GM21390 (cell line): ENCODE measurements around the gene NPHP1.
"Not testable (repeated sequence)": the region's sequence is repeated elsewhere in the genome, so short reads cannot be mapped to it uniquely, and the experiment has no call there.

ENCODE experiments used
- ATAC-seq: cut with Tn5 transposase; IDR thresholded peaks from one replicate; pipeline ENCODE4 v1.9.1; 2021; ENCODE audit not compliant: unreplicated experiment

Gene NPHP1

DNA sequence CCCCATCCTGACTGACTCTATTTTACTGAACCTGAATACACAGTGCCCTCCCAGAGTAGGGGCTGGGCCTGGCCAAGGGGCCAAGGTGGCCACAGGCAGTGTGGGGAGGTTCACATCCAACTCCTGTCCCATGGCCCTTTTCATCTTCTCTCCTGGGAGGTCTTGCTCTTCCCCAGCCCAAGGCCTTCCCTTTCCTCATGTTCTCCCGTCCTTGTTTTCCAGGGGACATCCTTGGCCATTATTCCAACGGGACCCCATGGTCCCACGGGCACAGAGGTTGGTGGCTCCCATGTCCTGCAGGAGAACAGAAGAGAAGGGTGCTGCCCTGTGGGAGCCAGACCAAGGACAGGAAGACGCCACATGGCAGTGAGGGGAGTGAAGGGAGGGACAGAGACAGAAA is 99.6 kb downstream of the NPHP1 start:
- no peak for ATAC-seq

DNA sequence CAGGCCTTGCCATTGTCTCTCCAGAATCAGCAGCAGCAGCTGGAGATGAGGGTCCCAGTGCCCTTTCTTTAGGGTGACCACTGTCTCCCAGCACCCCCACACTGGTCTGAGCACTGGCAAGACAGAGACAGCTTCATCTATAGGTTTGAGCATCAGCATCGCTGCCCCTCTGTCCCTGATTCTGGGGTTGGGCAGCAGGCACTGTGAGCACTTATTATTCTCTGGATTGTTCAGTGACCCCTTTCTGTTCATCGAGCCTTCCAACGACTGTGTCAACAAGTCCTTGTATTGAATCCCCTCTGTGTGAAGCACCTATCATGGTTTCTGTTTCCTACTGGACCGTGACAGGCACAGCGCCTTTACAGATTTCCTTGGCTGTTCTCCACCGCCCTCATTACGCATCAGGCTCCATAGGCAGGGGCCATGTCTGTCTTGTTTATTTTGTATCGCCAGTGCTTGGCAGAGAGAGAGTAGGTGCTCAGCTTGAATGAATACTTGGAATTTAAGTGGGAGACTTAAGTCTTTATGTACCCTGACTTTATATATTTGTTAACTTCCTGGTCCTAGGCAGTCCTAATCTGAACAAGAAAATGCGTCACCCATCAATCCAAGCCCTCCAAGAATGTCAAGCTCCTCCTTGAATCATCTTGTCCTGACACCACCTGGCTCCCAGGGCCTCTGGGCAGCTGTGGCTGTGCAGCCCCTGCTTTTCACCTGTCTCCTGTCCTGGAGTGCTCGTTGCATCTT is 100.6 kb downstream of the NPHP1 start:
- no peak for ATAC-seq

DNA sequence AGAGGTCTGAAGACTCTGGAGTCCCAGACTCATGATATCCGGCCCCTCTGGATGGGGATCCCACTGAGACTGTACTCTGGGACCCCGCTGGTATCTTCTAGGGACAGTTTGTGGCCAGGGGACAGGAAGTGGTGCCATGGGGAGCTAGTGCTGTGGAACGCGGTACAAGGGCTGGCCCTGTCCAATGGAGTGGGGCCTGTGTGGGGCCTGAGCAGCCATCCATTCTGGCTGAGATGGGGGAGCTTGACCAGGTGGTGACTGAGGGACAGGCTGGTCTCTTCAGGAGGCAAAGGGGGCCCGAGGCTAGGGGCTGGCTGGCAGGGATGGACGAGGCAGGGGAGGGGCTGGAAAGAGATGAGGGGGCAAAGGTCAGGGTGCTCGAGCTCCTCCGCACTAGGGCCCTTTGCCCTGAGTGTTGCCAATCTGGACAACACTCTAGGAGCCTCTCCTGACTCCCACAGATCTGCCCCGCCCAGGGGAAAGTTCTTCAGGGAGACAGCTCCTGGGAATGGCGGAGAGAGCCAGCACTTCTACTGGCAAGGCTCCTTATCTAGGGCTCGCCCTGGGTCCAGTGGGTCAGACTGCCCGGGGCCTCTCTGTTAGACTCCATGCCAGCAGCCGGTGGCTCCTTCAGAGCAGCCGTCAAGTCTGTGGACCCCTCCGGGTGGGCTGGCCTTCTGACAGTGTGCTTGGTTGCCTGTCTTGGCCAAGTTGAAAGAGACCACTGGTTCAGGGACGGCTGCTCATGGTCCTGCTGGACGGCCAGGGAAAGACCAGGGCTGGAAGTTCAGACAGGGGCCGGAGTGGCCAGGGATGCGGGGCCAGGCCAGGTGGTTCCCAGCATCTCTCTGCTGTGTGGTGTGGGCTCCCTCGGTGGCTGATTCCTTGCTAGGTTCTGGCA is 101.5 kb downstream of the NPHP1 start:
- no peak for ATAC-seq

DNA sequence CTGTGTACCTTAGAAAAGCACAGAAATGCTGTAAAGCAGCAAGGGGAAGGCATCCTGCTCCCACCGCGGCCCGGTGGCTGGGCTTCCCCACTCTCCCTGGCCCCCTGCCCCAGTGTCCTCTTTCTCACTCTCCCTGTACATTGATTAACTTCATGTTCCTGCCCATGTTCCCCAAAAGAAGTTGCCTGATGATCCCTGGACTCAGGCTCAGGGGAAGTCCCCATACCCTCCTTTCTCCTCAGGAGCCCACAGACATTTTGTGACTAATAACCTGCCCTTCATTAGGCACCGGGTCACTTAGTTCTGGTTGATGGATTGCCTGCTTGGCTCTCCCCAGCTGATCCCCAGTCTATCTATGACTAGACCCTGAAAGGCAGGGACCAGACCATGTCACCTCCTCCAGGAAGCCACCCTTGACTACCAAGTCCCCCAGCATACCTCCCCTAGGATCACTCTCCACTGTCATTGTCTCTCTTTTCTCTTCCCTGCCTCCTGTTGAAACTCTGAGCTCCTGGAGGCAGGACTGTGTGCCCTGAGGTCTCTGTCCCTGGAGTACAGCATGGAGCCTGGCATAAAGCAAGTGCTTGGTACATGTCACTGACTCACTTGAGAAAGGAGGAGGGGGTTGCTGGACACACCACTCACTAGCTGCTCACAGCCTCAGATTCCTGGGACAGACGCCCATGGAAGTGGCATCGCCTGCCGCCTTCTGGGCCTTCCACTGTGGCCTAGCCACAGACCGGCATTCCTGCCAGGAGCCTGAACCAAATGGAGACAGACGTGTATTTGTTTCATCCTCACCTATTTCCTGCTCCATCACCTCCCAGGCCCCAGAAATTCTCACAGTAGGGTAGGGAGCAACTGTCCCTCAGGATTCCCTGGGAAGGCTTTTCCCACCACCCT is 102.7 kb downstream of the NPHP1 start:
- ATAC-seq: no peak

DNA sequence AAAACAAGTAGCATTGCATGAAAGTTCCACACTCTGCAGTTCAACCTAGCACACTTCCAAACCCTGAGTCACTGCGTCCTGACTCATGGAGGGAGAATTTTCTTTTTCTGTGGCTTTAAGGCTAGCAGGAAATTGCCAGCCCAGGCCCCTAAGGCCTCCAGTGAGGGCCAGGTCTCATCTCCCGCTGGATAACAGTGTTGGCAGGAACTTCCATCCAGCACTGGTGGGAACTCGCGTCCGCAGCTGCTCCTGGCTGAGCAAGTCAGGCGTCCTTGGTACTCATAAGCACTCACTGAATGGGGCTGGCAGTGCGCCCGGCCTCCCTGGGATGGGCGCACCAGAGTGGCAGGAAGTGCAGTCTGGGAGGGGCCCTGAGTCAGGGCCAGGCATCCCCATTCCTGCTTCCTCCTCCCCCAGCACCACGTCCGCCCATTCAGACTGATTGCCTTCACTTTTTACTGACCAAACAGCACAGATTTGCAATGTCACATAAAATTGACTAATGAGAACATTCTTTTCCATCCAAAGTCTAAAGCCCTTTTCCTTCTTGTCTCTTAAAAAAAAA is 103.5 kb downstream of the NPHP1 start:
- ATAC-seq: peak; percentile 67

DNA sequence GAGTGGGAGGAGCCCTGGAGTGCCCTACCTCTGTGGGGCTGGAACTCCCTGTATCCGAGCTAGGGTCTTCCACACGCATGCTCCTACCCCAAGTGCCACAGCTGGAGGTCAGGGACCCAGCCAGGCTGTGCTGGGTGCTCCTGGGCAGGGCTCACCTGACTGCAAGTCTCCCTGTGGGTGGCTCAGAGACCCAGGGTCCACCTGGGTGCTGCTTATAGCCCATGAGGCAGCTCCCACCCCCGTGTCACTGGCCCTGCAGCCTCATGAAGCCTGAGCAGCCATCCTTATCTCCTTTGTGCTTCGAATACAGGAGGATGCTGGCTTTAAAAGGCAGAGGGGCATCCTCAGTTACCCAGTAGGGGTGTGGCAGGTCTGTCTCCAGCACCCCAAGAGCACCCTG is 103.9 kb downstream of the NPHP1 start:
- ATAC-seq: not testable (repeated sequence)

DNA sequence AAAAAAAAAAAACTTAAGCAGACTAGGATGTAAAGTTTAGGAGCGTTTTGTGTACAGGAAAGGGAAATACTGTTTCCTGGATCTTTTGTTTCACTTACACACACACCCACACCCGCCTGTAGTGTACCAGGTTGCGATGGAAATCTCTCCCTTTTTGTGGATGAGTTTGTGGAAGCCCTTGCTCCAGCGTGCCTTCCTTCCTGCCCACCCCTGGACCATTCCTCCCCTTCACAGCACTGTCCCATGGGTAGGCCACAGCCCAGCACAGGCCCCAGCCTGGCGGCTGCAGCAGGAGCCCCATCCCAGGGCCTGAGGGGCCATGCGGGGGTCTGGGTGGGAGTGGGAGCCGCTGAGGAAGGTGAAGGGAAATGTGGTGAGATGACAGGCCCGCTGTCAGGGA is 104.3 kb downstream of the NPHP1 start:
- no peak for ATAC-seq

DNA sequence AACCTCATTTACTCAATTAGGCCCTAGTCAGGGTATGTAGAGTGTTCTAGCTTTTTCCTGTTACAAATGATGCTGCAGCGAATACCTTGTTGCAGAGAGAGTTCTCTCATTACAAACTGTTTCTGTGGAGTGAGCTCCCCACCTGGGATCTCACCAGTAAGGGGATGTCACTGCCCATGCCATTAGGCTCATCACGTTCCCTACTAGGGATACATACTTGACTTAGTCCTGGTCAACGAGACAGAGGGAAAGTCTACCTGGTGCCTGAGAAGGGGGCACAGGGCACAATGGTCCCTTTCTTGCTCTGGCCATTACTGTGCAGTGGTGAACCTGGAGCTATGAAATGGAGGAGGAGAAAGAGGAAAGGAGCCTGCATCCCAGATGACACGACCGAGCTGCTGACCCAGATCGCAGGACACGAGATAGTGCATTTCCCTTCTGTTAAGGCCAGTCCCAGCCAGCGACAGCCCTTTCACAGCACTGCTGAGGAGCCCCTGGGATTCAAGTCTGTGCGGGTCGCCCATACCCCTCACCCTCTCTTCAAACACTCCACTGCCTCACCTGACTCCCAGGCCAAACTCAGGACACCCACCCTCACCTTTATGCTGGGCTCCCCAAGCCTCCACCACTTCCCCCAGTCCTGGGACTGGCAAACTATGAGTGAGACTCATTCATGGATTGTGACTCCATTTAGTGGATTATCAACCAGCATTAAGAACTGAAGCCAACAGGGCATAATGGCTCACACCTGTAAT is 105.2 kb downstream of the NPHP1 start:
- ATAC-seq: no peak

DNA sequence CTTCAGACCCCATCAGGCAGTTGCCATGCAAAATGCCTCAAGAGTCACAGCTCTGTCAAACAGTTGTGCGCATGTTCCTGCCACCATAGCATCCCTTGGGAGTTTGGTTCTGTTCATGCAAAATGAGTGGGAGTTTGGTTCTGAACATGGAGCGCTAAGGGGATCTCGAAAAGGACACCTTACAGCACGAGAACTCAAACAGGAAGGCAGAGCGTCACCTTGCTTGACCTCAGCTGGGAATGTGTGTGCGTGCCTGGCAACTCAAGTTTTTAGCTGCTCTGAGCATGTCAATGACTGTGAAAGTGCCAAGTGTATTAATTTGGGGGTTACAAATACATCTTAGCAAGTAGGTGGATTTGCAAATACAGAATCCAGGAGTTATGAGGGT is 105.8 kb downstream of the NPHP1 start:
- ATAC-seq: no peak

DNA sequence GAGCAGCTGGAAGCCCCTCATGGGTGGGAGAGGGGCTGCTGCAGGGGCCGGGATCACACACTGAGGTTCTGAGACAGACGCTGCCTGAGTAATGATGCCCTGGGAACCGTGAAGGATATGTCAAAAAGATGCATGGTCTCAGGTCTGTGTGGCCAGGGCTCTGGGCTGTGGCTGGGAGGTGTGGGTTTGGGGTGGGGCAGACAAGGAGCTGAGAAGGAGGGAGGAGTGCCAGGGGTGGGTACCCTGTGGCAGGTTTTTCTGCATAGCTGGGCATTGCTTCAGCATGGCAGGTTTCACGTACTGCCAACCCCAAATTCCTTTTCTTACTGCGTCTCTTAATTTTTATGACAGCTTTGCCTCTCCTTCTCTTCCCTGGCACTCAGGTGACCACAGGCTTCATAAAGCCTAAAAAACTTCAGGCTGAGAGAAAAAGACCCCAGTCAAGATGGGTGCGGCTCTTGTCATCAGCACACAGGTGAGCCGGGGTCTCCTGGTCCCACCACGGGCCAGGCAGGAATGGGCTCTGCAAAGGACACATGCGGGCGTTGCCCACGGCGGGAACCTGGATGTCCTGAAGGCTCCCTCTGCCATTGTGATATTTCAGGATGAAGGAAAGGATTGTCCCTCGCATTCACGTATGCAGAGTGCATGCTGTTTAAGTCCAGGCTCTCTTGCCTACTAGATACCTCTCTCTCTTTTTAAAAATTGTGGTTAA is 107.2 kb downstream of the NPHP1 start:
- ATAC-seq: no peak

DNA sequence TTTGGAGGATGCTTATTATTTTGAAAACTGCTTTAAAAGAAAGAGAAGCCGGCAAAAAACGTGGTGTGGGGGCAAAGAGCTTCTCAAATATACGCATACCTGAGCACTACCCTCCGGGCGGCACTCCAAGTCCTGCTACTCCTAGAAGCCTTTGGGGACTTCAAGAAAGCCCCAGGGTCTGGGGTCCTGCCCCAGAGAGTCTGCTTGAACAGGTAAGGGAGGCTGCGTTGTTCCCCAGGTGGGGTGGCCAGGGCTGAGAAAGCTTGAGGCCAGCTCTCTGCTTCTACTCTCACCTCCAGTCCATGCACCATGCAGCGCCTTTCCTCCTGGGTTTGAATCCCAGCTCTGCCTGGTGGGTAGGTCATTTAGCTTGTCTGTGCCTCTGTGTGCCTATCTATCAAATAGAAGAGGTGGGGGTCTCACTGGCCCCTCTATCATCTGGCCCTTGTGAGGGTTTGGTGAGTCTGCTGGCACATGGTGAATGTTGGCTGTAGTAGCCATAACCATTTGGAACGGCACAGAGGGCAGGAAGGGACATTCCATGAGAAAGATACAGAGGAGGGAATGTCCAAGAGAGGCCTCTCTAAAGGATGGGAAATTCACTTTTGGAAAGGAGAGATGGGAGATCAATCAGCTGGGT is 108.7 kb downstream of the NPHP1 start:
- ATAC-seq: no peak

DNA sequence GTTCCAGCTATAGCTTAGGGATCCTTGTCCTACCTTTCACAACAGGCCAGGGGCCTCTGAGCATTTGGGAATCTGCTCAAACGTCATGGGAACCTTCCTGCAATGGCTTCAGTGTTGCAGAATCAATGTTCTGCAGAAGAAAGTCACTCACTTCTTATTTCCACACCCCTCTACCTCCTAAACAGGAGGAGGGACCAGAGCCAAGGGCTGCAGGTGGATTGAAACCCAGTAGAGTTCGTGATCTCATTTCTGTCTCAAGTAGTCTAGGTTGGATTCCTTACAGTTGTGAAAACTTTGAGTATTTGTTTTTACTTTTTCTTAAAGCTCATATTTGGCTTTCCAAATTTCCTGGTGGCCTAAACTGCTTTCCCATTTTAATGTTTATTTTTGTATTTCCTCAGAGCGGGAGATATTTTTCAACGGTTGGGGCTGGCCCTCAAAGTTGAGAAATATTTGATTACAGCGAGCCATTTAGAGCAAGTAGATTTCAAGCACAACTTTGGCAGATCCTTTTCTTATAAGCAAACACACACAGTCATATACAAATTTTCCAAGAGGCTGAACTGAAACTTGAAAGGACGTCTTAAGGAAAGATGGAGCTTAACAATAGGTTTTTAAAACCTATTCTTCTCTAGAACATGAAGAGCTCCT is 109.8 kb downstream of the NPHP1 start:
- not testable (repeated sequence) for ATAC-seq

DNA sequence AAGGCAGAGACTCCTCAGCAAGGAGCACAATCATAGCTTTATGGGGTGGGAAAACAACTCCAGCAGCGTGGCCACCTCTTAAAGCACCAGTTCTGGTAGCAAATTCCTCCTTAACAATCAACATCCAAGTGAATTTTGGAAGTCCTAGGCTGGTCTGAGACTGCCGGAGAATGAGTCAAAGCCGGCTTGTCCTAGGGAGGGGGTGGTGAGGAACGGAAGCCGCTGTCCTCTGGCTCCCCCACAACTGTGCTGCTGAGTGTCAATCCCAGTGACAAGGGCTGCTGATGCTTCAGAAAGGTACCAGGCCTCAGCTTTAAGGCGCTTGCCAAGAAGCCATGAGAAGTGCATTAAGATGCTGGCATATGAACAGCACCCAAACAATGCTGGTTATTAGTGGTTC is 110.9 kb downstream of the NPHP1 start:
- not testable (repeated sequence) for ATAC-seq

DNA sequence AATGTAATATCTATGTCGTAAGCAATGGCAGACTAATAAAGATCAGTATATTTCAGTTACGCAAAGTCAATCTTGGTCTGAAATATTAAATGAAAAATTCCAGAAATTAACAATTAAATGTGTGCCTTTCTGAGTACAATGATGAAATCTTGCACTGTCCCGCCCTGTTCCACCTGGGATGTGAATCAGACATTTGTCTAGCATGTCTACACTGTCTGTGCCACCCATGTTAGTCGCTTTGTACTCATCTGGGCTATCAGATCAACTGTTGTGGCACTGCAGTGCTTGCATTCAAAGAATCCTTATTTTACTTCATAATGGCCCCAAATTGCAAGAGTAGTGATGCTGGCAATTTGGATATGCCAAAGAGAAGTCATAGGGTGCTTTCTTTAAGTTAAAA is 114.6 kb downstream of the NPHP1 start:
- ATAC-seq: not testable (repeated sequence)

DNA sequence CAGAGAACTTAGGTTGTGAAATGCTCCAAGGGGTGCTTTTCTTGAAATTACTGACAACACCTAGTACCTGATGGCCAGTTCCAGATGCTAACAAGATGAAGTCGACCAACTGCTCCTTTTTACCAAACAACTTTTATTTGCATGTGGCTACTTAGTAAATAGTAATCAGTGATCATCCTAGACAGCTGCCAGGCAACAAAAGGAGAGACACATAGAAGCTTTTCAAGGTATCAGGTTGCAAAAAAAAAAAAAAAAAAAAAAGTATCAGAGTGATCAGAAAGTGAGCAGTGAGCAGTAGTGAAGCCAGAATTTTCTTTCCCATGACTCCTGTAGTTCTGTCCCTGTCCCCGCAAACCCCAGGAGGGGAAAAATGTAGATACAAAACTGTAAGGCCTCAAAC is 121.1 kb downstream of the NPHP1 start:
- not testable (repeated sequence) for ATAC-seq

DNA sequence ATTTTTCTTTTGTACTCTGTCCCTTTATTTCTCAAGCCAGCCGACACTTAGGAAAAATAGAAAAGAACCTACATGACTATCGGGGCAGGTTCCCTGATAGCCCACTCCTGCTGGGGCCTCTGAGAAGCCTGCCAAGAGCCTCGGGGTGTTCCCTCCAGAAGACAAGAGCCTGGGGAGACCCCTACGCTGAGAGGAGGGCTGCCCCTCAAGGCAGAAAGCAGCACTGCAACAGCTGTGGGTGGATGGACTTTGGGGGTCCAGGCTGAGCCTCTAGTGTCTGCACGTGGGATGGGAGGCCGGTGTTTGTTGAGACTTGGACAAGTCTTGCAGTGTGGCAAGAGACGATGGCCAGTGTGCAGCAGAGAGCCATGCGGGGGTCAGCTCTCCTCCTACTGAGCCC is 121.7 kb downstream of the NPHP1 start:
- not testable (repeated sequence) for ATAC-seq

DNA sequence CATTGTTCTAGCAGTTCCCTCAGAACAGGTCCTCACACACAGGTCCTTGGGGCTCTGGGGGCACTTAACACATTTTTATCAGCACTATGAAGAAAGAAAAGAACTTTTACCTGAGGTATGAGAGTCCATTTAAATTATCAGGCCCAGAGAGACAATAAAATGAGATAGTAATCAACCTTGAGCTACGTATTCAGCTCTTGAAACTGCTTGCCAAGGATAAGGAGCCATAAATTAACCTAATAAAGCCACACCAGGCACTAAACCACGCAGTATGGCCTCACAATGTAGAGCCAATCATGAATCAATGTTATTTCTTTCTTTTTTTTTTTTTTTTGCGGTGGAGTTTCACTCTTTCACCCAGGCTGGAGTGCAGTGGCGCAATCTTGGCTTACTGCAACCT is 126.7 kb downstream of the NPHP1 start:
- not testable (repeated sequence) for ATAC-seq

DNA sequence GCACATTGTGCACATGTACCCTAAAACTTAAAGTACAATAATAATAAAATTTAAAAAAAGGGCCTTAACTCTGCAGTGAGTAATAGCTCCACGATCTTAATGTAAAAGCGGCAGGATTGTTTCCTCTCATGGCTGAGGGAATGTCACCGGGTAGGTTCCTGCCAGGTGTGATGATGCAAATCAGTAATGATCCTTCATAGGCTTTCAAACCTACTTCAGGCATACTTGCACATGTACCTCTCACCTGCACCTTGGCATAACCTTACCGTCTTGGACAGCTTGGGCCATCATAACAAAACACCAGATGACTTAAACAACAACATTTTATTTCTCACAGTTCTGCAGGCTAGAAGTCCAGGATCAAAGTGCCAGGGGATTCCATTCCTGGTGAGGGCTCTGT is 128.9 kb downstream of the NPHP1 start:
- ATAC-seq: not testable (repeated sequence)
